ENCODE results near the gene REST. TPM values are rescaled to one million over a fixed set of nuclear protein-coding genes. Genes with fewer than 3 reads are reported as not detected.

The REST gene, protein sequence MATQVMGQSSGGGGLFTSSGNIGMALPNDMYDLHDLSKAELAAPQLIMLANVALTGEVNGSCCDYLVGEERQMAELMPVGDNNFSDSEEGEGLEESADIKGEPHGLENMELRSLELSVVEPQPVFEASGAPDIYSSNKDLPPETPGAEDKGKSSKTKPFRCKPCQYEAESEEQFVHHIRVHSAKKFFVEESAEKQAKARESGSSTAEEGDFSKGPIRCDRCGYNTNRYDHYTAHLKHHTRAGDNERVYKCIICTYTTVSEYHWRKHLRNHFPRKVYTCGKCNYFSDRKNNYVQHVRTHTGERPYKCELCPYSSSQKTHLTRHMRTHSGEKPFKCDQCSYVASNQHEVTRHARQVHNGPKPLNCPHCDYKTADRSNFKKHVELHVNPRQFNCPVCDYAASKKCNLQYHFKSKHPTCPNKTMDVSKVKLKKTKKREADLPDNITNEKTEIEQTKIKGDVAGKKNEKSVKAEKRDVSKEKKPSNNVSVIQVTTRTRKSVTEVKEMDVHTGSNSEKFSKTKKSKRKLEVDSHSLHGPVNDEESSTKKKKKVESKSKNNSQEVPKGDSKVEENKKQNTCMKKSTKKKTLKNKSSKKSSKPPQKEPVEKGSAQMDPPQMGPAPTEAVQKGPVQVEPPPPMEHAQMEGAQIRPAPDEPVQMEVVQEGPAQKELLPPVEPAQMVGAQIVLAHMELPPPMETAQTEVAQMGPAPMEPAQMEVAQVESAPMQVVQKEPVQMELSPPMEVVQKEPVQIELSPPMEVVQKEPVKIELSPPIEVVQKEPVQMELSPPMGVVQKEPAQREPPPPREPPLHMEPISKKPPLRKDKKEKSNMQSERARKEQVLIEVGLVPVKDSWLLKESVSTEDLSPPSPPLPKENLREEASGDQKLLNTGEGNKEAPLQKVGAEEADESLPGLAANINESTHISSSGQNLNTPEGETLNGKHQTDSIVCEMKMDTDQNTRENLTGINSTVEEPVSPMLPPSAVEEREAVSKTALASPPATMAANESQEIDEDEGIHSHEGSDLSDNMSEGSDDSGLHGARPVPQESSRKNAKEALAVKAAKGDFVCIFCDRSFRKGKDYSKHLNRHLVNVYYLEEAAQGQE
- total RNA-seq, result 24.6 TPM

DNA sequence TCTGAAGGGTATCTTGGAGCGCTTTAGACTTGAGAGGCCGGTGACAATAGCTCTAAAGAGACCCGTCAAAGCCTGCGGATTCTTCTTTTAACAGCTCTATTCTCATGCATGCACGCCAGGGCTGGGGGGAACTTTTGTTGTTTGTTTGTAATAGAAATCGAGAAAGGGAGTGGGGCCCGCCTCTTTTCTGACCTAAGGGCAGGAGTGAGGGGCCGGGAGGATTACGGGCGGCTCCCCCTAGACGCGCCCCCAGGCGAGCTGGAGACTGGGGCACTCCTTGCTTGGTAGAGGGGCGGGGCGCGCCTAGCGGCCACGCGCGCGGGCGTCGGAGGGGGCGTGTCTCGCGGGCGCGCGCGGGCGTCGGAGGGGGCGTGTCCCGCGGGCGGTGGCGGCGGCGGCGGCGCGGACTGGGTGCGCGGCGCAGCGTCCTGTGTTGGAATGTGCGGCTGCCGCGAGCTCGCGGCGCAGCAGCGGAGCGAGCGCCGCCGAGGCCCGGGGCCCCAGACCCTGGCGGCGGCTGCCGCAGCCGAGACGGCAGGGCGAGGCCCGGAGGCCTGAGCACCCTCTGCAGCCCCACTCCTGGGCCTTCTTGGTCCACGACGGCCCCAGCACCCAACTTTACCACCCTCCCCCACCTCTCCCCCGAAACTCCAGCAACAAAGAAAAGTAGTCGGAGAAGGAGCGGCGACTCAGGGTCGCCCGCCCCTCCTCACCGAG, at the start of gene REST:
REST (plus strand) TSS at position 412 of the 717 bp plus-strand sequence. CDS start 2,739 bp downstream, outside the sequence.
- intact Hi-C loops (cut with DNase I), result loop anchor here (5.0 kb wide), 2 partner anchors 70 to 205 kb away; partner anchors contain the start of genes IGFBP7, NOA1 and POLR2B
- DNase-seq (ENCODE audit: extremely low spot score in 2 of 2), result peak in 1 of 2 donors; percentile 91
- TF ChIP-seq POLR2A (IDR thresholded peaks at IDR 0.05) (peak in 1 of 2 donors; percentile 58), CTCF (IDR thresholded peaks at IDR 0.05) (no peak), POLR2AphosphoS5 (IDR thresholded peaks at IDR 0.05; ENCODE audit: insufficient read depth in 1 of 2, low read depth in 1 of 2) (peak in 1 of 2 donors; percentile 24)
- peak within 1 kb of the TSS; percentile 88 for H3K27ac ChIP-seq
- peaks cover 38% of the 10 kb centered on the region for H3K4me1 ChIP-seq
- no peaks in the 10 kb centered on the region for H3K27me3 ChIP-seq
- peak within 1 kb of the TSS; percentile 65 to 70 for H3K4me3 ChIP-seq
- H3K36me3 ChIP-seq, result no peaks in the 10 kb centered on the region
- no peaks in the 10 kb centered on the region for H3K9me3 ChIP-seq

GRCh38 chr4:56859841-56860240, 47.9 kb upstream of the REST start:
- intact Hi-C loops (cut with DNase I), result no loop called here

GRCh38 chr4:56860781-56861180, 46.9 kb upstream of the REST start:
- TF ChIP-seq POLR2A (IDR thresholded peaks at IDR 0.05) (no peak), CTCF (IDR thresholded peaks at IDR 0.05) (no peak), POLR2AphosphoS5 (IDR thresholded peaks at IDR 0.05; ENCODE audit: insufficient read depth in 1 of 2, low read depth in 1 of 2) (no peak)
- no peak for DNase-seq (ENCODE audit: extremely low spot score in 2 of 2)
- no peaks in the 10 kb centered on the region for H3K36me3 ChIP-seq
- H3K4me1 ChIP-seq, result no peaks in the 10 kb centered on the region
- intact Hi-C loops (cut with DNase I), result no loop called here
- no peaks in the 10 kb centered on the region for H3K27me3 ChIP-seq
- H3K9me3 ChIP-seq, result no peaks in the 10 kb centered on the region
- no peak overlapping the region for H3K27ac ChIP-seq
- no peak overlapping the region for H3K4me3 ChIP-seq

More at GRCh38 chr4:56859841-56860240, 47.9 kb upstream of the REST start:
- Histone ChIP-seq H3K4me3 (no peak overlapping the region), H3K9me3 (no peaks in the 10 kb centered on the region), H3K4me1 (no peaks in the 10 kb centered on the region), H3K27me3 (no peaks in the 10 kb centered on the region), H3K27ac (no peak overlapping the region), H3K36me3 (no peaks in the 10 kb centered on the region)
- no peak for TF ChIP-seq POLR2AphosphoS5 (IDR thresholded peaks at IDR 0.05; ENCODE audit: insufficient read depth in 1 of 2, low read depth in 1 of 2)
- TF ChIP-seq CTCF (IDR thresholded peaks at IDR 0.05), result no peak
- TF ChIP-seq POLR2A (IDR thresholded peaks at IDR 0.05), result no peak
- no peak for DNase-seq (ENCODE audit: extremely low spot score in 2 of 2)

DNA sequence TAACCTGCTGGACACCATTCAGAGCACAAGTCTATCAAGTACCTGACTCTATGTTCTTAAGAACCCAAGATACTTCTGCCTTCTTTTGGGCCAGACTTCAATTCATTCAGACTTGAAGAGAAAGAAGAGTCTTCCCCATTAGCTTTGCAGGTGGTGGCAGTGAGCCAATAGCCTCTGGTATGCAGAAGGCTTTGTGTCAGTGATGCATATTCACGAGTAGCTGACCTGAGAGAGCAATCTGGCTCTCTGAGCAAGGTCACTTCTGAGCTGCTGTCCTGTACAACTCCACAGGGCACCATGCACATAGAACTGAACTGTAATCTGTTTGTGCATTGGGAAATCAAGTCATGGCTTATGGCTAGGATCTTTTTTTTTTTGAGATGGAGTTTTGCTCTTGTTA, 46.3 kb upstream of the REST start:
- TF ChIP-seq POLR2AphosphoS5 (IDR thresholded peaks at IDR 0.05; ENCODE audit: insufficient read depth in 1 of 2, low read depth in 1 of 2), result no peak
- DNase-seq (ENCODE audit: extremely low spot score in 2 of 2), result no peak
- no peaks in the 10 kb centered on the region for H3K9me3 ChIP-seq
- H3K27me3 ChIP-seq, result no peaks in the 10 kb centered on the region
- H3K36me3 ChIP-seq, result no peaks in the 10 kb centered on the region
- no peaks in the 10 kb centered on the region for H3K4me1 ChIP-seq
- H3K27ac ChIP-seq, result no peak overlapping the region
- intact Hi-C loops (cut with DNase I), result no loop called here
- no peak overlapping the region for H3K4me3 ChIP-seq

Measured in vagina (tissue), 2 donors.